CD4-positive, alpha-beta T cell (primary cell): ENCODE measurements around the gene IL16. TPM values are rescaled to one million over a fixed set of nuclear protein-coding genes. Genes with fewer than 3 reads are reported as not detected.

Source experiments
- ATAC-seq: fragments of 200-7000 bp; cut with Tn5 transposase; one replicate; pipeline ENCODE4 v1.10.0; 2022; ENCODE audit warnings: mild to moderate bottlenecking; ENCODE audit not compliant: poor library complexity
- CTCF ChIA-PET: fragments of 350-600 bp; sonication (Branson Sonifier 250); formaldehyde crosslinking; loops from one replicate; lab custom pipeline; 2021; ENCODE audit warnings: antibody characterized with exemption, inconsistent platforms; lab: Charles Lee
- POLR2A ChIA-PET: fragments of 350-600 bp; sonication (Branson Sonifier 250); formaldehyde crosslinking; loops from one replicate; lab custom pipeline; 2021; ENCODE audit warnings: antibody characterized with exemption, inconsistent platforms; lab: Charles Lee
- DNase-seq, 14 experiments: peaks; one replicate each; pipeline ENCODE4 v3.0.0-alpha.2; 2013 to 2020; ENCODE audit warnings: mixed read lengths in 2 of 14
- H3K27ac ChIP-seq, 2 donors: one replicate each; pipeline versions ENCODE4 v1.5.1 to v1.7.0; 2013; ENCODE audit warnings: low read length in 2 of 2, low read depth in 1 of 2, mild to moderate bottlenecking in 1 of 2
- H3K27me3 ChIP-seq, 2 experiments: 1 replicate in 1 of 2; 2 replicates in 1 of 2; pipeline versions ENCODE4 v1.6.1 to v1.7.0; 2013; ENCODE audit warnings: low read length in 2 of 2, control low read depth in 1 of 2, mild to moderate bottlenecking in 1 of 2, moderate library complexity in 1 of 2; ENCODE audit not compliant: insufficient read depth in 2 of 2, control insufficient read depth in 1 of 2
- H3K36me3 ChIP-seq: one replicate; pipeline ENCODE4 v1.6.1; 2013; ENCODE audit warnings: low read length, control low read depth; ENCODE audit not compliant: insufficient read depth
- H3K4me1 ChIP-seq: one replicate; pipeline ENCODE4 v1.6.1; 2013; ENCODE audit warnings: low read length, control low read depth; ENCODE audit not compliant: insufficient read depth
- H3K4me3 ChIP-seq: one replicate; pipeline ENCODE4 v1.5.1; 2013; ENCODE audit warnings: mild to moderate bottlenecking, low read length, moderate library complexity
- H3K9me3 ChIP-seq, 2 experiments: 1 replicate in 1 of 2; 2 replicates in 1 of 2; pipeline versions ENCODE4 v1.6.1 to v1.7.0; 2013; ENCODE audit warnings: low read length in 2 of 2, mild to moderate bottlenecking in 2 of 2, control low read depth in 1 of 2, moderate library complexity in 1 of 2; ENCODE audit not compliant: control insufficient read depth in 1 of 2, insufficient read depth in 1 of 2
- H3K27ac Mint-ChIP-seq: one replicate; pipeline ENCODE4 v1.8.0; 2020; ENCODE audit warnings: mixed read lengths
- H3K27me3 Mint-ChIP-seq: one replicate; pipeline ENCODE4 v1.8.0; 2021; ENCODE audit warnings: mixed read lengths
- H3K36me3 Mint-ChIP-seq: one replicate; pipeline ENCODE4 v1.8.0; 2021; ENCODE audit warnings: low read depth, mixed read lengths
- H3K4me1 Mint-ChIP-seq: one replicate; pipeline ENCODE4 v1.8.0; 2021; ENCODE audit warnings: low read depth, mixed read lengths
- H3K4me3 Mint-ChIP-seq: one replicate; pipeline ENCODE4 v1.8.0; 2020; ENCODE audit warnings: mild to moderate bottlenecking, mixed read lengths
- H3K9me3 Mint-ChIP-seq: one replicate; pipeline ENCODE4 v1.8.0; 2020; ENCODE audit warnings: mixed read lengths
- CTCF ChIP-seq: fragments of 200-600 bp; IDR thresholded peaks from one replicate; pipeline ENCODE4 v1.8.0; 2022; ENCODE audit warnings: antibody characterized with exemption, mild to moderate bottlenecking
- intact Hi-C, 2 experiments: fragments of 100-400 bp; cut with DNase I in 1 of 2; cut with micrococcal nuclease in 1 of 2; formaldehyde crosslinking; loops; one replicate each; pipeline versions ENCODE4 v1.15.1 to v1.9.0; 2023 to 2025; cut with DNase I, micrococcal nuclease
- total RNA-seq, 174 experiments: library from RNA in 2 of 174; stranded (reverse) in 2 of 174; gene quantifications; one replicate each; pipeline ENCODE4 v1.2.3 and lab custom pipeline; 2021 to 2026

The IL16 gene
- total RNA-seq, 2 experiments from 2014 or later = 164 to 168 TPM

- DNase-seq (no peak), ATAC-seq (no peak)
- Mint-ChIP-seq H3K36me3 (no peaks in the 10 kb centered on the region), H3K27ac (no peak overlapping the region), H3K4me1 (peaks cover 6% of the 10 kb centered on the region), H3K4me3 (no peak overlapping the region), H3K9me3 (no peaks in the 10 kb centered on the region), H3K27me3 (no peaks in the 10 kb centered on the region)
- no peaks in the 10 kb centered on the region for H3K9me3 ChIP-seq
- H3K27me3 ChIP-seq = no peaks in the 10 kb centered on the region
- CTCF ChIA-PET = interaction anchor here (1.0 kb wide), 1 partner anchor 60 kb away, joined by 3 read pairs; no protein-coding TSS in a partner anchor
- intact Hi-C loops = loop anchor here in 1 of 2 experiments (5.0 kb wide), 1 partner anchor 183 kb away; no protein-coding TSS in a partner anchor
- H3K4me3 ChIP-seq = no peak overlapping the region
- POLR2A ChIA-PET = no interaction called here
- no peak for TF ChIP-seq CTCF
- no peak overlapping the region for H3K27ac ChIP-seq
- H3K36me3 ChIP-seq = no peaks in the 10 kb centered on the region
- H3K4me1 ChIP-seq = no peaks in the 10 kb centered on the region
These were observed 143.2 kb downstream of the IL16 start for GRCh38 chr15:81339851-81340250.

- H3K27ac Mint-ChIP-seq = no peak overlapping the region
- no peak overlapping the region for H3K4me3 ChIP-seq
- intact Hi-C loops = no loop called here
- no peaks in the 10 kb centered on the region for H3K4me1 ChIP-seq
- no peak for TF ChIP-seq CTCF
- H3K4me3 Mint-ChIP-seq = no peak overlapping the region
- no peaks in the 10 kb centered on the region for H3K27me3 ChIP-seq
- no peak for DNase-seq
- peaks cover 6% of the 10 kb centered on the region for H3K4me1 Mint-ChIP-seq
- H3K9me3 ChIP-seq = no peaks in the 10 kb centered on the region
- ATAC-seq = no peak
- no peaks in the 10 kb centered on the region for H3K27me3 Mint-ChIP-seq
- no peaks in the 10 kb centered on the region for H3K9me3 Mint-ChIP-seq
- no peaks in the 10 kb centered on the region for H3K36me3 ChIP-seq
- H3K27ac ChIP-seq = no peak overlapping the region
- POLR2A ChIA-PET = no interaction called here
- H3K36me3 Mint-ChIP-seq = no peaks in the 10 kb centered on the region
- CTCF ChIA-PET = interaction anchor here (2.1 kb wide), 1 partner anchor 75 kb away, joined by 7 read pairs; no protein-coding TSS in a partner anchor
These were observed 144.7 kb downstream of the IL16 start for GRCh38 chr15:81341351-81341750.

GRCh38 chr15:81343371-81343770 lies 146.7 kb downstream of the IL16 start:
- no peak overlapping the region for H3K4me3 Mint-ChIP-seq
- no peaks in the 10 kb centered on the region for H3K27me3 Mint-ChIP-seq
- DNase-seq (no peak), ATAC-seq (no peak)
- H3K27me3 ChIP-seq = no peaks in the 10 kb centered on the region
- no peaks in the 10 kb centered on the region for H3K36me3 ChIP-seq
- H3K27ac ChIP-seq = no peak overlapping the region
- no peaks in the 10 kb centered on the region for H3K36me3 Mint-ChIP-seq
- CTCF ChIA-PET = interaction anchor here (1.1 kb wide), 1 partner anchor 23 kb away, joined by 3 read pairs; no protein-coding TSS in a partner anchor
- TF ChIP-seq CTCF = no peak
- no peaks in the 10 kb centered on the region for H3K9me3 Mint-ChIP-seq
- H3K4me1 Mint-ChIP-seq = no peaks in the 10 kb centered on the region
- no peaks in the 10 kb centered on the region for H3K4me1 ChIP-seq
- no peak overlapping the region for H3K27ac Mint-ChIP-seq
- POLR2A ChIA-PET = interaction anchor here (0.6 kb wide), 1 partner anchor 207 kb away, joined by 3 read pairs; no protein-coding TSS in a partner anchor
- intact Hi-C loops = no loop called here
- no peak overlapping the region for H3K4me3 ChIP-seq
- H3K9me3 ChIP-seq = no peaks in the 10 kb centered on the region
